TTC549 (cell line): ENCODE measurements around the gene TSTD2.
"Not testable (repeated sequence)": the region's sequence is repeated elsewhere in the genome, so short reads cannot be mapped to it uniquely, and the experiment has no call there.

ENCODE experiments used
- FAIRE-seq: peaks from 2 replicates; lab custom pipeline; 2012; peaks lifted over from hg19 to GRCh38; lab: Jason Lieb, UNC

TSTD2 gene

GRCh38 chr9:97630591-97630990 is 2.6 kb downstream of the TSTD2 start:
- FAIRE-seq, result no peak

GRCh38 chr9:97629156-97629555 is 4.0 kb downstream of the TSTD2 start:
- no peak for FAIRE-seq

DNA sequence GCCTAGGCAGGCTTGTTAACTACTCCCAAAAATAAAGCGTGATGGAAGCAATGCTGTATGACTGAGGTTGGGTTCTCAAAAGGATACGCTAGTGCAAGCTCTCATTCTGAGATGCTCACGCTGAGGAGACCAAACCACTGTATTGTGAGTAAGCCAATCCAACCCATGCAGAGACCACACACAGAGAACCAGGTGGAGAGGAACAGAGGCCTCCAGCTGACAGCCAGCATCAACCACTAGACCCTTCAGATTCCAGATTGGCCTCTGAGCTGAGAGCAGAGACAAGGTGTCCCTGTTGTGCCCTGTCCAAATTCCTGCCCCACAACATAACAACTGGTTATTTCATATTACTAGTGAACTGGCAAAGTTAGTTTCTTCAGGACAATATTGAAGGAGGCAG is 4.5 kb downstream of the TSTD2 start:
- no peak for FAIRE-seq

DNA sequence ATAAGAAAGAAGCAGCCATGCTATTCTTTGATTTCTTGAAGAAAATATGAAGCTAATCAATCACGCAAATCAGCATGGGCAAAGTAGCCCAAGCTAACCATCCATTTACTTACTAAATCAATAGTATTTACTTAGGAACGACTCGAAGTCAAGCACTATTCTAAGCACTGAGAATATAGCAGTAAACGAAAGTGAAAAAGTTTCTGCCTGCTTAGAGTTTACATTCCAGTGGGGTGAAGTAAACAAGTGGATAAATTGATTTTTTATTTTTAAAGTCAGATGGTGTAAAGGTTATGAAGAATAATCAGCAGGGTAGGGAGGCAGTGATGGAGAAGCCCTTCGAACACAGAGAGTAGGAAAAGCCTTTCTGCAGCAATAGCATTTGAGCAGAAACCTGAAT is 5.5 kb downstream of the TSTD2 start:
- no peak for FAIRE-seq

DNA sequence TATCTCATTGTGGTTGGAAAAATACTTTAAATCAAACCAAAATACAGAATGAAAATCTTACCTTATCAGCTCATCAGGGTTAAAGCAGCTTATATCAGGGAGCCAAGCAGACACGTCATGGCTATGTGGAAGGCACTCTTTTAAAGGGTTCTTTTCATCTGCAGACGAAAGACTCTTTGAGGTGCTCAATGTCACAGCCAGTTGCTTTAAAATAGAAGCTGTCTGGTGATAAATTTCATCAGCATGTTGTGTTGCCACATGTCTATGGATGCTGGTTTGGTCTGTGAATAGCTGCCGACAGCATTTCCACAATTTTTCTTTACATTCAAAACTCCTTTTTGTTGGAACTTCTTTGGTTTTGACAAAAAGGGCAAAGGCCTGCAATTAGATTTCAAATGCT is 7.5 kb downstream of the TSTD2 start:
- no peak for FAIRE-seq

- FAIRE-seq, result no peak
Measured at GRCh38 chr9:97623946-97624345, 9.2 kb downstream of the TSTD2 start.

GRCh38 chr9:97622483-97622882 is 10.7 kb downstream of the TSTD2 start:
- not testable (repeated sequence) for FAIRE-seq

GRCh38 chr9:97620063-97620462 is 13.1 kb downstream of the TSTD2 start:
- not testable (repeated sequence) for FAIRE-seq

DNA sequence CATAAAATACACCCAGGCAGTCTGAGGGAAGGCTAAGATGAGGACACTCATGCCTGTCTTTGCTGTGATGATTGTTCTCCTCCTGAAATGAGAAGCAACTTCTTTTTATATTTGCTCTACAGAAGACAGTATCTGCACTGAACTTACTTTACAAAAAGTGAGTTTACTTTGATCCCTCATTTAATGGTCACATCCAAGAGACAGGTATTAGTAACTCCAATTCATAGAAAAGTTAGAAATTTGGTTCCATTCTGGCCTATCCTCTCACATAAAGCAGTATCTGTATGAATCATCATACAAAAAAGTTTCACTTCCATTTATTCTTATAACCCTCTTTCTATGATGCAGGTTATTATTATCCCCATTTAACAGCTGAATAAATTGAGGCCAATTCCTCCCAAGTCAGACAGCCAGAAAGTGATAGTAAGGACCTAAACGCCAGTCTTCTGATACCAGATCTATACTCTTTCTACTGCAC is 15.2 kb downstream of the TSTD2 start:
- FAIRE-seq, result no peak

- peak; percentile 83 for FAIRE-seq
Measured at GRCh38 chr9:97615439-97616072, 17.6 kb downstream of the TSTD2 start.

GRCh38 chr9:97604901-97605645 is 28.1 kb downstream of the TSTD2 start:
- no peak for FAIRE-seq

DNA sequence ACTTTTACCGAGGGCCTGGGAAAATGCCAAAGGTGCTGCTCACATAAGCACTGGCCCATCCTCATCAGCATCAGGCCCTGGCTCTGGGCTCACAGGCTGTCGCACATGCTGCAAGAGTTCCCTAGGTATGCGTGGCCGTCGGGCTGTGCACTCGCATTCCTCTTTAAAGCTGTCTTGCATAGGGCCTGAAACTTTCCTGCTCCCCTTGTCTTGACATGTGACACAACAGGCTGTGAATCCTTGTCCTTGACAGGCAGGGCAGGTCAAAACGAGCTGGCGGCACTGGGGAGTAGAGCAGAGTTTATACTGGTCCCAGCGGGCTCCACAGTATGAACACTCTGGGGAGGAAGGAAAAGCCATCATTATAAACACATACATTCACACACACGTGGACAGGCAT is 30.7 kb downstream of the TSTD2 start:
- no peak for FAIRE-seq

DNA sequence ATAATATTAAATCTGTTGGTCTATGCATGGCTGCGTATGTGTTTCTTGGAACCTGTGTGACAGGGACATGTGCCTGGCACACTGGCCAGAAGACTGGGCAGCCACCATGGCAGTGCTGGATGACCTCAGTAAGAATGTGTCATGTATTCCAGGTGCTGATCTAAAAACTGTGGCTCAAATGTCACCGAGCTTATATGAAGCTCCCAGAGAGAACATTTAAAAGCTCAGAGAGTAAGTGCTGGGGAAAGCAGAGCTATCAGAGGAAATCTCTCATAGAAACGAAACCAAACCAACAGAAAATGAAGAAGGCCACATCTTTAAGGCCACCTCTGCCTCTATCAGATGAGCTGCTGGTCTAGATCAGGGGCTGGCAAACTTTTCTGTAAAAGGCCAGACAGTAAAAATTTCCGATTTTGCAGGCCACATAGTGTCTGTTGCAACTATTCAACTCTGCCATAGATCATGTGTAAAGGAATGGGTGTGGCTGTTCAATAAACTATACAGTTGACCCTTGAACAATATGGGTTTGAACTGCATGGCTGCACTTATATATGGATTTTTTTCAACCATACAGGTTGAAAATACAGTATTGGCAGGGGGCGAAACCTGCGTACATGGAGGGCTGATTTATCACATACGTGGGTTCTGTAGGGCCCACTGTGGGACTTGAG is 31.8 kb downstream of the TSTD2 start:
- FAIRE-seq, result no peak

- no peak for FAIRE-seq
Measured at GRCh38 chr9:97600531-97601227, 32.5 kb downstream of the TSTD2 start.

GRCh38 chr9:97599314-97599846 is 33.8 kb downstream of the TSTD2 start:
- no peak for FAIRE-seq

GRCh38 chr9:97598461-97599288 is 34.5 kb downstream of the TSTD2 start:
- no peak for FAIRE-seq

GRCh38 chr9:97596906-97597305 is 36.3 kb downstream of the TSTD2 start:
- no peak for FAIRE-seq

DNA sequence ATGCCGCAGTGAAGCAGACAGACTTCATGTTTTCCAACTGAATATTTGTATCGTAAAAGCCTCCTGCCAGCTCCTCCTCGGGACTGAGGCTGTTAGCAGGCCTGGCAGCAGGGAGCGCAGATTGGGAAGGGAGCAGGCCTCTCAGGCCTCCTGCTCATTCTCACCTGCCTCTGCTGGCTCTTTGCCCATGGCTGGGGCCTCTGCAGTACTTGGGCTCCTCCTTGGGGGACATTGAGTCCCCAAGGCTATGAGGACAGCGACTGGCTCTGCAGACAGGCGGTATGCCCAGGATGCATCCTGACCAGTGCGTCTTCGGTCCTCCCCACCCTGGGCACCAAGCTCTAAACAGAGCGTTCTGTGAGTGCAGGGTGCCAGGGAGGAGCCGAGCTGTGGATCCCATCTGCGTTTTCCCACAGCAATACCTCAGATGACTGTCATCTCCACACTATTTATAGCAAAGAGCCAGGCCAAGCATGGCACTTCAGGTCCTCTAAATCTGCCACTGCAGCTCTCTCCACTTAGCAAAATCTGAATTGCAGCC is 38.7 kb downstream of the TSTD2 start:
- FAIRE-seq, result no peak

DNA sequence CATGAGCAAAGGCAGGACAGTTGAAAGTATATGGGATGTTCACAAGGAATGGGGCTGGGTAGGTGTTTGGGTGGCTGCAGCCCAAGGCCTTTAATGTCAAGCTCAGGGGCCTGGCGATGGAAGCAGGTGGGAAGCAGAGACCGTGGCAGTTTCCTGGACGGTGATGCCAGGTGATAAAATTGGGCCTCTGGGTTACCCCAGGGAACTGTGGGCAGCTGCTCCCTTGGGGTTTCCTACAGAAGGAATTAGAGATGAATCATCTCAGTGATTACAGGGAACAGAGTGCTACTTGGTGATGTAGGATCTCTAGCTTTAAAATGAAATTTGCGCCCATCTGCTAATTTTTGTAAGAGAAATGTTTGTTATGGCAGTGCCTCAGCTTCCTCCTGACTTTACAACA is 39.2 kb downstream of the TSTD2 start:
- FAIRE-seq, result no peak

GRCh38 chr9:97592126-97592525 is 41.0 kb downstream of the TSTD2 start:
- no peak for FAIRE-seq

DNA sequence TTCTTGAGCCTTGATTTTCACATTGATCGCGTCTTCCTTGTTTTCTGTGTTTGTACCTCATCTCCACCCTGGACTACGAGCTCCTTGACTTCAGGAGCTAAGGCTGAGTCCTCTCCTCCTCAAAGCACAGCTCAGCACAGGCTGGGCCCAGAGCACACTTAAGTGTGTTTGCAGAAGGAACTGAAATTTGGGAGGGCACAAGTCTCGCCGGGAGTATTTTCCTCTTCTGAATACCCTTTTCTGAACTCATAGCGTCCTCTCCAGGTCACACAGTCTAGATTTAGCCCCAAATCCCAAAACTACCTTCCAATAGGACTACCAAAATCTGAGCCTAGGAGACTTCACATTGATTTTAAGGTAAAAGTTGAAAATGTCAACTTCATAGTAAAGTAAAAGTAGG is 41.6 kb downstream of the TSTD2 start:
- FAIRE-seq, result no peak
